VCaP (cell line): ENCODE results near the gene TRPM1.
A peak's percentile ranks its signal among the peaks of the same experiment; 100 is the strongest.

ENCODE experiments used
- H3K27ac ChIP-seq: fragments of 450-650 bp; 2 replicates; pipeline ENCODE4 v1.5.1; 2017
- CTCF ChIP-seq: fragments of 450-650 bp; conservative IDR thresholded peaks from 2 replicates; pipeline ENCODE4 v1.5.1; 2017; ENCODE audit warnings: mild to moderate bottlenecking, moderate library complexity

Gene TRPM1

DNA sequence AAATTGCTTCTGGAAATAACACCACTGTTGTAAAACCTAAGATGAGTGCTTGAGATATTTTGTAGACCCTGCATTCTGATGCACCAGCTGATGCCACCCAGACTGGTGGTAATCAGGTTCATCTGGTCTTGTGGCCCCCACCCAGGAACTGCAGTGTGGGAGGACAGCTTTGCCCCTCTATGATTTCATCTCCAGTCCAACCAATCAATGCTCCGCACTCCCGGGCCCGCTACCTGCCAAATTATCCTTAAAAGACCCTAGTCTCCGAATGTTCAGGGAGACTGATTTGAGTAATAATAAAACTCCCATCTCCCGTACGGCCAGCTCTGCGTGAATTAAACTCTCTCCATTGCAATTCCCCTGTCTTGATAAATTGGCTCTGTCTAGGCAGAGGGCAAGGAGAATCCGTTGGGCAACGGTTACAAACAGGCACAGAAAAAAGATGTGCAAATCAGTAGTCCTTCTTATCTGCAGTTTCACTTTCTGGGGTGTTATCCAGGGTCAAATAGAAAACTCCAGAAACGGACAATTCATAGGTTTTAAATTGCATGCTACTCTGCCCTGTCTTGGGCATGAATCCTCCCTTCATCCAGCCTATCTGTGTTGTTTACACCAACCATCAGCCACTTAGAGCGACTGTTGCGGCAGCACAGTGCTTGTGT lies 29.2 kb upstream of the TRPM1 start:
- no peak for TF ChIP-seq CTCF

DNA sequence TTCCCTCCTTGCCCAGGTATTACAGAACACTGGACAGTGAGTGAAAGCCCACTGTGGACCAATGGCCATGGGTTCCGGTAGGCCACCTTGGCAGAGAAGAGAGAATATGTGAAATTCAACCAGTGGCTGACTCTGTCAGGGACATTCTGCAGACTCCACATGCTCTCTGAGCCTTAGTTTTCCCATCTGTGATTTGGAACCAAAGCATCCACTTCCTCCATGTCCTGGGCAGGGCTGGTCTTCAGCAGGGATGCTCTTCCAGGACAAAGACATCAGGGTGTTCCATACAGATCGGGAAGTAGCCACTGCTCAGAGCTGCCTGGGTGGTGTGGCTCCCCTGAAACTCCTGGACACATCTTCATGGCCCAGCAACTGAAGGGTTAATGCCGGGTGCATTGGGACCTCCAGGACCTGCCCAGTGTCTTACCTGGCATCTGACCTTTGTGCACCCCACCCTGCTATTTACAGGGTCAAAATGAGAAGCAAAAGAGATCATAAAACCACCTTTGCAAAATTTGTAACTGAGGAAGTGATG lies 28.3 kb upstream of the TRPM1 start:
- no peak for TF ChIP-seq CTCF
- H3K27ac ChIP-seq: no peak overlapping the region

More for the DNA sequence above, 29.2 kb upstream of the TRPM1 start:
- H3K27ac ChIP-seq: no peak overlapping the region

GRCh38 chr15:31128919-31129768 lies 27.6 kb upstream of the TRPM1 start:
- peak; percentile 94 for TF ChIP-seq CTCF
- H3K27ac ChIP-seq: peak overlapping the region; percentile 49; the same call in 1 of the 2 replicates

DNA sequence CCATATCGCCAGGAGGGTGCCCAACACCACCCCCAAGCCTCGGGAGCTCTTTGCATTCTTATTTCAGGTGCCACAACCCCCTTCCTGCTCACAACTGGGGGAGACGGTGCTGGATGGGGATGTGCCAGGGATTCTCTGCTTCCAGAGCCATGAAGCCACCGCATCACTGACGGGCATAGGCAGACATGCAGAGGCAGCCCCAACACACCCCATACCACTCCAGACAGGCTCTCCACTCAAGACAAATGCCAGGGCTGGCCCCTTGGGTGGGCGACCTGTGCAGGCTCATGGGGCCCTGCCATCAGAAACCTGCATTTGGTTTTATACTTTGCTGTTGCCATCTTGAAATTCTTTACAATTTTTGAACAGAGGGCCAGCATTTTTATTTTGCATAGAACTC lies 27.0 kb upstream of the TRPM1 start:
- TF ChIP-seq CTCF: no peak
- peak overlapping the region; percentile 49; the same call in 1 of the 2 replicates for H3K27ac ChIP-seq

DNA sequence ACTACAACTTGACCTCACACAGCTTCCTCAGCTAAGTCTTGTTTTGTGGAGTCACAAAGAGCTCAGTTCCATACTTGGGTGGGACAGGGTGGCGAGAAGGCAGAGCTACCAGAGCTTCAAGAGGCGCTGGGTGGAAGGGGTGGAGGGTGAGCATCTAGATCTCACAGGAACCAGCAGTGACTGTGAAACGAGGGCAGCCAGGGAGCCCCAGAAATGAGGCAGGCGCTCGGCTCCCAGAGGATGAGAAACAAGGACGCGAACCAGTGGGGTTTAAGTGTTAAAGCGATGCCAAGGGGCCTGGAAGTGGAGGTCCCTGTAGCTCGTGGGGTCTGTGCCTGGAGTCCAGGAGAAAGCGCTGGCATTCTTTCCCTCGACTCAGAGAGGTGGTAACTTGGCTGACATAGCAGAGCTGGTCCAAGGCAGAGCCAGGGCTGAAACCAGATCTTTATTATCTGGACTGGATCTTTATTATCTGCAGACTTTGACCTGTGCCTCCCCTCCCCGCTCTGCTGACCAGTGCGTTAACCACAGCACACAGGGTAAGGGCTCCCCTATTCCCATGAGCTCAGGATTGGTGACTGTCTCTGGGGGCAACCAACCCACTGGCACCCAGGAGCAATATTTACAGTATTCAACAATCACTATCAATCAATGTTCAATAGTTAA lies 26.2 kb upstream of the TRPM1 start:
- H3K27ac ChIP-seq: peak overlapping the region; percentile 49; the same call in 1 of the 2 replicates
- no peak for TF ChIP-seq CTCF

- H3K27ac ChIP-seq: no peak overlapping the region
Measured at GRCh38 chr15:31125061-31125460, 23.5 kb upstream of the TRPM1 start.

More at GRCh38 chr15:31125061-31125460, 23.5 kb upstream of the TRPM1 start:
- no peak for TF ChIP-seq CTCF
